Bladder microvascular endothelial cell (primary cell): ENCODE results near the gene SOBP. TPM values are rescaled to one million over a fixed set of nuclear protein-coding genes. Genes with fewer than 3 reads are reported as not detected.

Experiments used
- total RNA-seq: library from RNA; depleted of rRNA; stranded (reverse); fragments of >200 nt; gene quantifications from 2 replicates; pipeline ENCODE4 v1.2.3, GENCODE V29; 2014

Gene SOBP
- total RNA-seq, result 0.16 and 0.76 TPM in 2 replicates

GRCh38 chr6:107489636-107490565 is at the start of gene SOBP:
TSS of gene SOBP (plus strand) at chr6:107490117. CDS start at chr6:107490617, 500 bp downstream.

GRCh38 chr6:107459283-107460082 is 30.4 kb upstream of the SOBP start, which contains the start of gene PDSS2:
TSS of gene PDSS2 (minus strand) at chr6:107459564. CDS start at chr6:107459285, 279 bp downstream.

Other genes with a start within 250 kb of the SOBP start
- 4.2 and 6.4 TPM in 2 replicates for gene PDSS2, start 30.6 kb upstream of the SOBP start, total RNA-seq